ENCODE data around the gene RAD51B. TPM values are rescaled to one million over a fixed set of nuclear protein-coding genes. Genes with fewer than 3 reads are reported as not detected.

Gene RAD51B
- total and polyA plus RNA-seq, 2 donors (not counting 1 experiment from before 2014, with no cell fraction given) = 4.6 to 16.3 TPM

DNA sequence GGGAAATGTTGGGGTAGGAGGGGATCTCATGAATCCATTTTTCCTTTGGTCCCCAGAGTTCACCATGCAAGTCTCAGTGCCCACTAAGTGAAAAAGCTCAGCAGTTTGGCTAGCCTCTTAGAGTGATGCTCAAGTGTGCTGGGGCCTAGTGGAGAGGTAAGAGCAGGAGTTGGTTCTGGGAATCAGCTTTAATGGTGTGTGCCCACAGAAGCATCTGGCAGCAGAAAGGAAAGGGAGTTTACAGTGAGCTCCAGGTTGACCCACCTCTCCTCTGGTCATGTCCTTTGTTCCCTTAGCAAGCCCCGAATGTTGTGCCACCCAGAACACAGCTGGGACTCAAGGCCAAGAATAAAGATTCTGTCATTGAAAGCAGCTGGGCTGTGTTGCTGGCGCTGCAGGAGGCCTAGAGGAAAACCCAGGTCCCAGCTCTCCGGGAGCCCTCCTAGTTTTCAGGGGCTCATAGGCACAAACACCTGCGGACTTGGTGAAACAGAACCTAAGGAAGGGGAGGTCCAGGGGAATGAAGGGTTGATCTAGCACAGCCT, 652.5 kb downstream of the RAD51B start:
- no peaks in the 10 kb centered on the region for H3K9me3 ChIP-seq (ENCODE audit: control insufficient read depth, insufficient read depth, low read depth, low read length)
- no peak for TF ChIP-seq EZH2 (IDR thresholded peaks at IDR 0.05; ENCODE audit: low read length, missing control alignments)
- TF ChIP-seq, protein P1, sequence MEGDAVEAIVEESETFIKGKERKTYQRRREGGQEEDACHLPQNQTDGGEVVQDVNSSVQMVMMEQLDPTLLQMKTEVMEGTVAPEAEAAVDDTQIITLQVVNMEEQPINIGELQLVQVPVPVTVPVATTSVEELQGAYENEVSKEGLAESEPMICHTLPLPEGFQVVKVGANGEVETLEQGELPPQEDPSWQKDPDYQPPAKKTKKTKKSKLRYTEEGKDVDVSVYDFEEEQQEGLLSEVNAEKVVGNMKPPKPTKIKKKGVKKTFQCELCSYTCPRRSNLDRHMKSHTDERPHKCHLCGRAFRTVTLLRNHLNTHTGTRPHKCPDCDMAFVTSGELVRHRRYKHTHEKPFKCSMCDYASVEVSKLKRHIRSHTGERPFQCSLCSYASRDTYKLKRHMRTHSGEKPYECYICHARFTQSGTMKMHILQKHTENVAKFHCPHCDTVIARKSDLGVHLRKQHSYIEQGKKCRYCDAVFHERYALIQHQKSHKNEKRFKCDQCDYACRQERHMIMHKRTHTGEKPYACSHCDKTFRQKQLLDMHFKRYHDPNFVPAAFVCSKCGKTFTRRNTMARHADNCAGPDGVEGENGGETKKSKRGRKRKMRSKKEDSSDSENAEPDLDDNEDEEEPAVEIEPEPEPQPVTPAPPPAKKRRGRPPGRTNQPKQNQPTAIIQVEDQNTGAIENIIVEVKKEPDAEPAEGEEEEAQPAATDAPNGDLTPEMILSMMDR (conservative IDR thresholded peaks at IDR 0.05 in 1 of 2, IDR thresholded peaks at IDR 0.05 in 1 of 2; ENCODE audit: low read depth in 1 of 2, low read length in 2 of 2) = no peak
- H3K4me2 ChIP-seq (ENCODE audit: extremely low read depth, insufficient read depth, low read length) = no peak overlapping the region
- H3K9ac ChIP-seq (ENCODE audit: insufficient read depth, low read length) = no peak overlapping the region
- H2AFZ ChIP-seq (ENCODE audit: low read length) = no peak overlapping the region
- no peaks in the 10 kb centered on the region for H3K27me3 ChIP-seq (ENCODE audit: control insufficient read depth, insufficient read depth, low read length)
- H3K4me1 ChIP-seq (ENCODE audit: control insufficient read depth, extremely low read depth, insufficient read depth, low read length) = peaks cover 13% of the 10 kb centered on the region
- no peaks in the 10 kb centered on the region for H4K20me1 ChIP-seq (ENCODE audit: control insufficient read depth, extremely low read depth, insufficient read depth, low read length)
- no peak overlapping the region for H3K4me3 ChIP-seq (replicated peaks in 1 of 4; ENCODE audit: control extremely low read depth in 1 of 4, insufficient read depth in 1 of 4, low read depth in 3 of 4, low read length in 4 of 4)
- H3K27ac ChIP-seq (ENCODE audit: insufficient read depth, low read length) = no peak overlapping the region
- no peaks in the 10 kb centered on the region for H3K79me2 ChIP-seq (ENCODE audit: control insufficient read depth, insufficient read depth, low read length)
- H3K36me3 ChIP-seq (ENCODE audit: control insufficient read depth, insufficient read depth, low read length) = no peaks in the 10 kb centered on the region
- DNase-seq (ENCODE audit: low read depth in 2 of 2) = no peak

DNA sequence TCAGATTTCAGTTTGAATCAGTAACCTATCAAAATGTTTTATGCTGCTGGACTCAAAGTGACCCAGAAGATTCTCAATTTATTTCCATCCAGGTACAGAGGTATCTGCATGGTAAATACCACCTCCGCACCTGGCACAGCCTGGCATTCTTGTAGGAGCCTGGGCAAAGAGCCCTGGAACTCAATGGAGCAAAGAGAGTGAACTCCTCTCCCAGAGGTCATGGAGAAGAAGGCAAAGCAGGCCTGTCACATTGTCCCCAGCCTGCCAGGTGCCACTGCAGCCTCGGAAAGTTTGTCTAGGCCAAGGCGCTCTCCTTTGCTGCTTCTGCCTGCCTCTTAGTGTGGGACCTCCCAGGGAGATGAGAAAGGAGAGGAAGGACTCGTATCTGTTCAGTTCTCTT, 653.5 kb downstream of the RAD51B start:
- Histone ChIP-seq H3K4me3 (replicated peaks in 1 of 4; ENCODE audit: control extremely low read depth in 1 of 4, insufficient read depth in 1 of 4, low read depth in 3 of 4, low read length in 4 of 4) (no peak overlapping the region), H3K27me3 (ENCODE audit: control insufficient read depth, insufficient read depth, low read length) (no peaks in the 10 kb centered on the region), H3K9ac (ENCODE audit: insufficient read depth, low read length) (no peak overlapping the region), H3K79me2 (ENCODE audit: control insufficient read depth, insufficient read depth, low read length) (no peaks in the 10 kb centered on the region), H3K27ac (ENCODE audit: insufficient read depth, low read length) (no peak overlapping the region), H2AFZ (ENCODE audit: low read length) (no peak overlapping the region), H3K4me1 (ENCODE audit: control insufficient read depth, extremely low read depth, insufficient read depth, low read length) (peaks cover 13% of the 10 kb centered on the region), H3K4me2 (ENCODE audit: extremely low read depth, insufficient read depth, low read length) (no peak overlapping the region), H3K9me3 (ENCODE audit: control insufficient read depth, insufficient read depth, low read depth, low read length) (no peaks in the 10 kb centered on the region), H4K20me1 (ENCODE audit: control insufficient read depth, extremely low read depth, insufficient read depth, low read length) (no peaks in the 10 kb centered on the region), H3K36me3 (ENCODE audit: control insufficient read depth, insufficient read depth, low read length) (no peaks in the 10 kb centered on the region)
- TF ChIP-seq, protein P1 (conservative IDR thresholded peaks at IDR 0.05 in 1 of 2, IDR thresholded peaks at IDR 0.05 in 1 of 2; ENCODE audit: low read depth in 1 of 2, low read length in 2 of 2) = no peak
- no peak for TF ChIP-seq EZH2 (IDR thresholded peaks at IDR 0.05; ENCODE audit: low read length, missing control alignments)
- DNase-seq (ENCODE audit: low read depth in 2 of 2) = no peak

DNA sequence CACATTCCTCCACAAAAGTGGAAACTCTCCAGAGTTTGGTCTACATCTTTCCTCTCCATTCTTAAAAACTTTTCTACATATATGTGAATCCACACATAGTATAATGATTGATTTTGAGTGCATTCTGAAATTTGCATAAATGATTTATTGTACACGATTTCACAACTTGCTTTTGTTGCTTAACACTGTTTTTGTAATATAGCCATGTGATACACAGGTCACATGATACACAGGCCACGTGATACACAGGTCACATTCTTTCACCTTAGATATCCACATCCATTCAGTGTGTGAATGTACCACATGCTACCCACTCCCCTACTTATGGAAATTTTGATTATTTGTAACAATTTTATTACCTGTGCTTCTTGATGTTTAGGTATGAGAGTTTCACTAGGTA, 654.2 kb downstream of the RAD51B start:
- Histone ChIP-seq H3K27ac (ENCODE audit: insufficient read depth, low read length) (no peak overlapping the region), H3K27me3 (ENCODE audit: control insufficient read depth, insufficient read depth, low read length) (no peaks in the 10 kb centered on the region), H2AFZ (ENCODE audit: low read length) (no peak overlapping the region), H3K4me2 (ENCODE audit: extremely low read depth, insufficient read depth, low read length) (no peak overlapping the region), H3K4me3 (replicated peaks in 1 of 4; ENCODE audit: control extremely low read depth in 1 of 4, insufficient read depth in 1 of 4, low read depth in 3 of 4, low read length in 4 of 4) (no peak overlapping the region), H3K9me3 (ENCODE audit: control insufficient read depth, insufficient read depth, low read depth, low read length) (no peaks in the 10 kb centered on the region), H3K79me2 (ENCODE audit: control insufficient read depth, insufficient read depth, low read length) (no peaks in the 10 kb centered on the region), H3K36me3 (ENCODE audit: control insufficient read depth, insufficient read depth, low read length) (no peaks in the 10 kb centered on the region), H3K4me1 (ENCODE audit: control insufficient read depth, extremely low read depth, insufficient read depth, low read length) (peaks cover 13% of the 10 kb centered on the region), H3K9ac (ENCODE audit: insufficient read depth, low read length) (no peak overlapping the region), H4K20me1 (ENCODE audit: control insufficient read depth, extremely low read depth, insufficient read depth, low read length) (no peaks in the 10 kb centered on the region)
- TF ChIP-seq EZH2 (IDR thresholded peaks at IDR 0.05; ENCODE audit: low read length, missing control alignments) = no peak
- TF ChIP-seq, protein P1 (conservative IDR thresholded peaks at IDR 0.05 in 1 of 2, IDR thresholded peaks at IDR 0.05 in 1 of 2; ENCODE audit: low read depth in 1 of 2, low read length in 2 of 2) = no peak
- peak in 1 of 2 donors; percentile 65 for DNase-seq (ENCODE audit: low read depth in 2 of 2)
